Karpas-422 (cell line): ENCODE results near the gene RNF208. TPM values are rescaled to one million over a fixed set of nuclear protein-coding genes. Genes with fewer than 3 reads are reported as not detected.
"Not testable (repeated sequence)": the region's sequence is repeated elsewhere in the genome, so short reads cannot be mapped to it uniquely, and the experiment has no call there.

Source experiments
- DNase-seq: peaks from one replicate; pipeline ENCODE4 v3.0.0-alpha.2; 2015
- H2AFZ ChIP-seq: fragments of 200-600 bp; sonication (generic); 2 replicates; pipeline ENCODE4 v1.6.1; 2014; ENCODE audit warnings: antibody characterized with exemption, low read length, mixed read lengths
- H3K27ac ChIP-seq: fragments of 200-600 bp; sonication (generic); 2 replicates; pipeline ENCODE4 v1.5.1; 2014; ENCODE audit warnings: mild to moderate bottlenecking, low read length, moderate library complexity
- H3K27me3 ChIP-seq: fragments of 200-600 bp; sonication (generic); 2 replicates; pipeline ENCODE4 v1.6.1; 2014; ENCODE audit warnings: low read length, mixed read lengths
- H3K36me3 ChIP-seq: fragments of 200-600 bp; sonication (generic); 2 replicates; pipeline ENCODE4 v1.6.1; 2014; ENCODE audit warnings: low read length, mixed read lengths; ENCODE audit not compliant: insufficient read depth
- H3K4me1 ChIP-seq: fragments of 200-600 bp; sonication (generic); 2 replicates; pipeline ENCODE4 v1.6.1; 2014; ENCODE audit warnings: mild to moderate bottlenecking, low read length, mixed read lengths
- H3K4me2 ChIP-seq: fragments of 200-600 bp; sonication (generic); 2 replicates; pipeline ENCODE4 v1.6.1; 2014; ENCODE audit warnings: low read length, low read depth, mild to moderate bottlenecking; ENCODE audit not compliant: poor library complexity, severe bottlenecking
- H3K4me3 ChIP-seq: fragments of 200-600 bp; sonication (generic); 2 replicates; pipeline ENCODE4 v1.5.1; 2014; ENCODE audit warnings: mild to moderate bottlenecking, antibody characterized with exemption, low read length, mixed read lengths
- H3K79me2 ChIP-seq: fragments of 200-600 bp; sonication (generic); 2 replicates; pipeline ENCODE4 v1.6.1; 2014; ENCODE audit warnings: mild to moderate bottlenecking, low read length, mixed read lengths
- H3K9ac ChIP-seq: fragments of 200-600 bp; sonication (generic); 2 replicates; pipeline ENCODE4 v1.6.0; 2014; ENCODE audit warnings: low read length
- H3K9me2 ChIP-seq: fragments of 200-600 bp; sonication (generic), shearing (Covaris generic); replicated peaks from 2 replicates; pipeline ENCODE4 v1.6.0; 2014; ENCODE audit warnings: mild to moderate bottlenecking, low read length, moderate library complexity; ENCODE audit not compliant: insufficient read depth
- H3K9me3 ChIP-seq: fragments of 300-700, 200-600 bp; sonication (generic); 2 replicates; pipeline ENCODE4 v1.6.1; 2014; ENCODE audit warnings: low read length, mixed read lengths
- H4K20me1 ChIP-seq: fragments of 200-600 bp; sonication (generic); 2 replicates; pipeline ENCODE4 v1.6.1; 2014; ENCODE audit warnings: mild to moderate bottlenecking, antibody characterized with exemption, low read length, low read depth; ENCODE audit not compliant: insufficient read depth
- total RNA-seq: library from RNA; depleted of rRNA; stranded (reverse); fragments of >200 nt; shearing (Covaris generic); gene quantifications from 2 replicates; pipeline ENCODE4 v1.2.3, GENCODE V29; 2014; ENCODE audit warnings: low replicate concordance

RNF208 gene
- total RNA-seq, 1 experiment from 2014 or later, result 0.26 TPM

DNA sequence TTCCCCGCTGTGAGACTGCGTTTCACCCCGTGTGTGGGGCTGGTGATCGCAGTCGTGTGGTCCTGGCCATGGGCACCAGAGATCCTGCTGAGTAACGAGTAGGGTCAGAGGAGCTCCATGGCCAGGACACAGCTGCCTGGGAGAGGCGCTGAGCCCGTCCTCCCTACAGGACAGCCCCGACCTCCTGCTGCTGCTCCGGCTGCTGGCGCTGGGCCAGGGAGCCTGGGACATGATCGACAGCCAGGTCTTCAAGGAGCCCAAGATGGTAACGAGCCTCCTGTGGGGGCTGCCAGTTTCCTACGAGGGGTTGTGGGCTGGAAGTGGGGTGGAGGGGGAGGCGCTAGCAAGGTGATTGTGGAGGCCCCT is 44.1 kb upstream of the RNF208 start:
- Histone ChIP-seq H3K4me1 (peaks cover 36% of the 10 kb centered on the region), H3K4me2 (no peak overlapping the region), H3K79me2 (0 out of 2 replicates have a peak, but pooled peaks cover 2% of the 10 kb centered on the region), H3K4me3 (no peak overlapping the region), H3K36me3 (peaks cover 8% of the 10 kb centered on the region; the same call in 1 of the 2 replicates), H3K9me3 (no peaks in the 10 kb centered on the region), H4K20me1 (no peaks in the 10 kb centered on the region), H3K9ac (no peak overlapping the region), H3K9me2 (no peaks in the 10 kb centered on the region), H3K27me3 (no peaks in the 10 kb centered on the region), H3K27ac (no peak overlapping the region), H2AFZ (no peak overlapping the region)
- DNase-seq, result no peak

DNA sequence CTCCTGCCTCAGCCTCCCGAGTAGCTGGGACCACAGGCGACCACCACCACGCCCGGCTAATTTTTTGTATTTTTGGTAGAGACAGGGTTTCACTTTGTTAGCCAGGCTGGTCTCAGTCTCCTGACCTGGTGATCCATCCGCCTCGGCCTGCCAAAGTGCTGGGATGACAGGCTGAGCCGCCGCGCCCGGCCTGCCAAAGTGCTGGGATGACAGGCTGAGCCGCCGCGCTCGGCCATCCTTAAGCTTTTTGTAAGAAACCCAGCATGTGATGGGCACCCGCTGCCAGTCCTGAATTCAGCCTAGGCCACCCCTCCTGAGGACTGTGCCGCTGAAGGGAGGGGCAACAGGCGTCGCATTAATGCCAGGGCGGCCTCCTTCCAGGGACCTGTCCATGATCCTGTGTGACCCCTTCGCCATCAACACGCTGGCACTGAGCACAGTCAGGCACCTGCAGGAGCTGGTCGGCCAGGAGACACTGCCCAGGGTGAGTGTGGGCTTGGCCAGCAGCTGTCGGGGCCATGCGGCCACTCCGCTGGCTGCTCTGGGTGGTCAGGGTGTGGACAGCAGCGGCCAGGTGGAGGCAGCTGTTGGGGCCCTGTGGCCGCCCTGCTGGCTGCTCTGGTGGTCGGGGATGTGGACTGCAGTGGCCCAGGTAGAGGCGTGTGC is 43.6 kb upstream of the RNF208 start:
- no peak overlapping the region for H3K27ac ChIP-seq
- peaks cover 36% of the 10 kb centered on the region for H3K4me1 ChIP-seq
- H3K79me2 ChIP-seq, result 0 out of 2 replicates have a peak, but pooled peaks cover 2% of the 10 kb centered on the region
- H3K4me3 ChIP-seq, result no peak overlapping the region
- H3K4me2 ChIP-seq, result no peak overlapping the region
- peaks cover 8% of the 10 kb centered on the region; the same call in 1 of the 2 replicates for H3K36me3 ChIP-seq
- H2AFZ ChIP-seq, result no peak overlapping the region
- H3K9me2 ChIP-seq, result no peaks in the 10 kb centered on the region
- no peaks in the 10 kb centered on the region for H4K20me1 ChIP-seq
- DNase-seq, result no peak
- H3K9ac ChIP-seq, result no peak overlapping the region
- no peaks in the 10 kb centered on the region for H3K27me3 ChIP-seq
- H3K9me3 ChIP-seq, result no peaks in the 10 kb centered on the region

- Histone ChIP-seq H3K4me2 (no peak overlapping the region), H3K4me3 (no peak overlapping the region), H3K9me2 (no peaks in the 10 kb centered on the region), H3K36me3 (peaks cover 5% of the 10 kb centered on the region), H3K27ac (no peak overlapping the region), H3K9me3 (no peaks in the 10 kb centered on the region), H3K9ac (no peak overlapping the region), H4K20me1 (no peaks in the 10 kb centered on the region), H2AFZ (no peak overlapping the region), H3K27me3 (no peaks in the 10 kb centered on the region), H3K79me2 (no peaks in the 10 kb centered on the region), H3K4me1 (peaks cover 26% of the 10 kb centered on the region)
- DNase-seq, result no peak
These were observed 42.0 kb upstream of the RNF208 start for GRCh38 chr9:137264067-137264466.

DNA sequence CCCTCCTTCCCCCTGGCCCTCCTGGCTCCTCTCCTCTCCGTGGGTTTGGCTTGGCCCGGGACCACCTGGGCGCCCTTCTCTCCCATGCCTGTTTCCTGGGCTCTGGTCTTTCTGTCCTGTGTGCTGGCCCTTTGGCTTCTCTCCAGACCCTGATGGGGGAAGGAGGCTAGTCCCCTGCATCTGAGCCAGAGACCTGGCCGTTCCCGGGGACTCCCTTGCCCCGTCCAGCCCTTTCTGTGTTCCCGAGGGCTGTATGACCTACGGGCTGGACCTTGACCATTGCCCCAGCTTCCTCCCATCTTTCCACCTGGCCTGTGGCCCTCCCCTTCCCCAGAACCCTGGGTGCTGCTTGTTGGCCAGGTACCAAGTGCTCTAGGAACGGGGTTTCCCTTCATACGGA is 41.5 kb upstream of the RNF208 start:
- Histone ChIP-seq H3K4me1 (peaks cover 20% of the 10 kb centered on the region), H3K27ac (no peak overlapping the region), H3K79me2 (no peaks in the 10 kb centered on the region), H3K27me3 (no peaks in the 10 kb centered on the region), H4K20me1 (no peaks in the 10 kb centered on the region), H3K4me2 (no peak overlapping the region), H2AFZ (no peak overlapping the region), H3K9ac (no peak overlapping the region), H3K4me3 (no peak overlapping the region), H3K9me2 (no peaks in the 10 kb centered on the region), H3K9me3 (no peaks in the 10 kb centered on the region), H3K36me3 (peaks cover 10% of the 10 kb centered on the region)
- no peak for DNase-seq

DNA sequence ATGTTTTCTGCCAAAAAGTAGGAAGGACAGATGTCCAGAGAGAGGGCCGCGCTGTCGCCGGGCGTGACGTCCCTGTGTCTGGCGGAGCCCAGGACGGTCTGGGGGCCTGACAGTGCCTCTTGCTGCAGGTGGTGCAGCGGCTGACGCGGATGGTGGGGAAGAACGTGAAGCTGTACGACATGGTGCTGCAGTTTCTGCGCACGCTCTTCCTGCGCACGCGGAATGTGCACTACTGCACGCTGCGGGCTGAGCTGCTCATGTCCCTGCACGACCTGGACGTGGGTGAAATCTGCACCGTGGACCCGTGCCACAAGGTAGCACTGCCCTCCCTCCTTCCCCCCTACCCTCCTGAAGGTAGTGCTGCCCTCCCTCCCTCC is 40.9 kb upstream of the RNF208 start:
- no peak overlapping the region for H3K9ac ChIP-seq
- DNase-seq, result no peak

GRCh38 chr9:137262173-137262908 is 40.3 kb upstream of the RNF208 start:
- H3K27ac ChIP-seq, H3K4me3 ChIP-seq, H4K20me1 ChIP-seq, H2AFZ ChIP-seq, DNase-seq, H3K9me3 ChIP-seq, H3K9me2 ChIP-seq, H3K79me2 ChIP-seq, H3K4me2 ChIP-seq, H3K27me3 ChIP-seq, H3K9ac ChIP-seq: not testable (repeated sequence)
- H3K36me3 ChIP-seq, result peaks cover 10% of the 10 kb centered on the region
- H3K4me1 ChIP-seq, result peaks cover 15% of the 10 kb centered on the region

More for the DNA sequence above, 40.9 kb upstream of the RNF208 start:
- Histone ChIP-seq H3K4me1 (peaks cover 18% of the 10 kb centered on the region), H4K20me1 (no peaks in the 10 kb centered on the region), H2AFZ (no peak overlapping the region), H3K9me2 (no peaks in the 10 kb centered on the region), H3K27me3 (no peaks in the 10 kb centered on the region), H3K36me3 (peaks cover 10% of the 10 kb centered on the region), H3K27ac (no peak overlapping the region), H3K4me2 (no peak overlapping the region), H3K4me3 (no peak overlapping the region), H3K9me3 (no peaks in the 10 kb centered on the region), H3K79me2 (no peaks in the 10 kb centered on the region)

DNA sequence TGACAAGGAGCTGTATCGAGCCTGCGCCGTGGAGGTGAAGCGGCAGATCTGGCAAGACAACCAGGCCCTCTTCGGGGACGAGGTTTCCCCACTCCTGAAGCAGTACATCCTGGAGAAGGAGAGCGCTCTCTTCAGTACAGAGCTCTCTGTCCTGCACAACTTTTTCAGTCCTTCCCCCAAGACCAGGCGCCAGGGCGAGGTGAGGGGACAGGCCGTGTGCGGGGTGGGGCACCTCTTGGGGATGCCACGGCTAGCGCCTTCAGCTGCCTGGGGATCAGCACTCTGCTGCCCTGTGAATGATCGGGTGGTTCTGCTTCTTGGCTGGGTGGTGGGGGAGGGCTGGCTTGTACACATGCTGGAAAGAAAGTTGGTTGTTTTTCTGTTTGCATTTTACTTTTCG is 34.8 kb upstream of the RNF208 start:
- H3K9ac ChIP-seq, result peak overlapping the region; percentile 95; the same call in 1 of the 2 replicates
- no peak overlapping the region for H2AFZ ChIP-seq
- peaks cover 19% of the 10 kb centered on the region for H3K79me2 ChIP-seq
- peaks cover 14% of the 10 kb centered on the region; the same call in 1 of the 2 replicates for H4K20me1 ChIP-seq
- H3K4me2 ChIP-seq, result peak overlapping the region; percentile 75
- no peak for DNase-seq
- no peaks in the 10 kb centered on the region for H3K9me3 ChIP-seq
- H3K36me3 ChIP-seq, result peaks cover 16% of the 10 kb centered on the region
- no peaks in the 10 kb centered on the region for H3K9me2 ChIP-seq
- peak overlapping the region; percentile 99 for H3K4me3 ChIP-seq
- H3K27ac ChIP-seq, result no peak overlapping the region
- no peaks in the 10 kb centered on the region for H3K27me3 ChIP-seq
- H3K4me1 ChIP-seq, result peaks cover 50% of the 10 kb centered on the region

GRCh38 chr9:137256362-137256761 is 34.3 kb upstream of the RNF208 start:
- no peak for DNase-seq
- Histone ChIP-seq H3K4me1 (peaks cover 50% of the 10 kb centered on the region), H4K20me1 (peaks cover 14% of the 10 kb centered on the region; the same call in 1 of the 2 replicates), H3K9ac (peak overlapping the region; percentile 95), H3K36me3 (peaks cover 16% of the 10 kb centered on the region), H3K4me2 (peak overlapping the region; percentile 75), H3K79me2 (peaks cover 19% of the 10 kb centered on the region), H3K27ac (no peak overlapping the region), H3K27me3 (no peaks in the 10 kb centered on the region), H2AFZ (no peak overlapping the region), H3K4me3 (peak overlapping the region; percentile 99), H3K9me2 (no peaks in the 10 kb centered on the region), H3K9me3 (no peaks in the 10 kb centered on the region)
